GM12865 (cell line): ENCODE measurements around the gene CHST3.

Source experiments
- DNase-seq: peaks from one replicate; pipeline ENCODE4 v3.0.0; 2010; ENCODE audit warnings: low read depth
- H3K4me3 ChIP-seq: 2 replicates; pipeline ENCODE4 v1.5.1; 2011; ENCODE audit warnings: mild to moderate bottlenecking, low read depth, low read length, control low read depth
- CTCF ChIP-seq: IDR thresholded peaks from 2 replicates; pipeline ENCODE4 v1.5.1; 2011; ENCODE audit warnings: low read length, control low read depth, low read depth, inconsistent platforms; ENCODE audit not compliant: insufficient read depth; ENCODE audit errors: missing control alignments

The CHST3 gene

GRCh38 chr10:72041491-72041890, 77.3 kb downstream of the CHST3 start:
- DNase-seq, result no peak
- TF ChIP-seq CTCF, result no peak
- H3K4me3 ChIP-seq, result no peak overlapping the region

GRCh38 chr10:72043016-72043834, 79.0 kb downstream of the CHST3 start:
- DNase-seq, result no peak
- no peak for TF ChIP-seq CTCF
- H3K4me3 ChIP-seq, result no peak overlapping the region

- DNase-seq, result no peak
- H3K4me3 ChIP-seq, result no peak overlapping the region
- no peak for TF ChIP-seq CTCF
These were observed 80.3 kb downstream of the CHST3 start for GRCh38 chr10:72044417-72045041.

GRCh38 chr10:72045586-72045985, 81.4 kb downstream of the CHST3 start:
- no peak overlapping the region for H3K4me3 ChIP-seq
- no peak for TF ChIP-seq CTCF
- DNase-seq, result no peak

- no peak overlapping the region for H3K4me3 ChIP-seq
- TF ChIP-seq CTCF, result peak; percentile 99
- peak; percentile 93 for DNase-seq
These were observed 84.4 kb downstream of the CHST3 start for GRCh38 chr10:72048450-72049124.

- no peak for DNase-seq
- TF ChIP-seq CTCF, result no peak
- H3K4me3 ChIP-seq, result no peak overlapping the region
These were observed 85.3 kb downstream of the CHST3 start for GRCh38 chr10:72049472-72049871.
